Vagina (tissue), 2 donors: Measurements from ENCODE around the gene ELFN2. TPM values are rescaled to one million over a fixed set of nuclear protein-coding genes. Genes with fewer than 3 reads are reported as not detected.

Source experiments
- DNase-seq, 2 donors: peaks; one replicate each; pipeline ENCODE4 v3.0.0-alpha.2; 2017; ENCODE audit errors: extremely low spot score in 2 of 2
- H3K27ac ChIP-seq: fragments of 200-600 bp; sonication (generic); one replicate; pipeline ENCODE4 v1.5.1; 2019
- H3K27me3 ChIP-seq: fragments of 200-600 bp; sonication (generic); one replicate; pipeline ENCODE4 v1.5.1; 2019
- H3K36me3 ChIP-seq, 2 donors: fragments of 200-600 bp; sonication (generic); one replicate each; pipeline ENCODE4 v1.5.1; 2017 to 2019
- H3K4me1 ChIP-seq: fragments of 200-600 bp; sonication (generic); one replicate; pipeline ENCODE4 v1.5.1; 2019
- H3K4me3 ChIP-seq, 2 donors: fragments of 200-600 bp; sonication (generic); 1 replicate in 1 of 2; 2 replicates in 1 of 2; pipeline ENCODE4 v1.5.1; 2016 to 2019
- H3K9me3 ChIP-seq: fragments of 200-600 bp; sonication (generic); one replicate; pipeline ENCODE4 v1.5.1; 2019
- POLR2A ChIP-seq, 2 donors: fragments of 450-650 bp; IDR thresholded peaks; one replicate each; pipeline ENCODE4 v1.6.1; 2017; ENCODE audit warnings: antibody characterized with exemption in 2 of 2, mild to moderate bottlenecking in 2 of 2, moderate library complexity in 2 of 2
- POLR2AphosphoS5 ChIP-seq, 2 donors: sonication (generic); formaldehyde crosslinking; IDR thresholded peaks; one replicate each; pipeline ENCODE4 v1.9.0; 2017; ENCODE audit warnings: antibody characterized with exemption in 2 of 2, mild to moderate bottlenecking in 2 of 2, low read depth in 1 of 2; ENCODE audit not compliant: insufficient read depth in 1 of 2
- intact Hi-C: fragments of 100-400 bp; cut with DNase I; formaldehyde crosslinking; loops from one replicate; pipeline ENCODE4 v1.15.1; 2023
- total RNA-seq: library from RNA; depleted of rRNA; stranded (reverse); fragments of >200 nt; gene quantifications from one replicate; pipeline ENCODE4 v1.2.3, GENCODE V29; 2016
- TF ChIP-seq, protein P1 (sequence below), 3 experiments: fragments of 450-650 bp in 2 of 3; fragments of 200-600 bp in 1 of 3; sonication (generic) in 1 of 3; IDR thresholded peaks; one replicate each; pipeline ENCODE4 v1.5.1; 2017 to 2019; ENCODE audit warnings: antibody characterized with exemption in 3 of 3, mild to moderate bottlenecking in 2 of 3, moderate library complexity in 2 of 3

The ELFN2 gene
- total RNA-seq, 1 donor from 2014 or later = not detected

GRCh38 chr22:37387793-37388192, 39.5 kb downstream of the ELFN2 start:
- no peaks in the 10 kb centered on the region for H3K27me3 ChIP-seq

DNA sequence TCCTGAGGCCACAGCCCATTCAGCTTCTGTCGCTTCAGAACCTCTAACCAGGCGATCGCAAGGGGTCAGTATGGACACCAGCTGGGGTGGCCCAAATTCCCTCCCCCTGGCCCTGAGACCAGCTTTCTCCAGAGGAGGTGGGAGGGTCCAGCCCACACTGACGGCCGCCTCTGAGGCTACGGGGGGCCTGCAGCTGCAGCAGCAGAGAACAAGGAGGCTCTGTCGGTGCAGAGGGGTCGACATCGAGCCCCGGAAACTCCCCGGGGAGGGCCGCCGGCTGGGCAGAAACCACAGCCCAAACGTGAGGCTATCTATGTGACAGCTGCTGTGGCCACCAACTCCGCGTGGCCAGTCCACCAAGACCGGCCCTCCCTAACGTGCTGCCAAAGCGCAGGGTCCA, 40.8 kb downstream of the ELFN2 start:
- H3K27ac ChIP-seq = no peak overlapping the region
- TF ChIP-seq, protein P1, sequence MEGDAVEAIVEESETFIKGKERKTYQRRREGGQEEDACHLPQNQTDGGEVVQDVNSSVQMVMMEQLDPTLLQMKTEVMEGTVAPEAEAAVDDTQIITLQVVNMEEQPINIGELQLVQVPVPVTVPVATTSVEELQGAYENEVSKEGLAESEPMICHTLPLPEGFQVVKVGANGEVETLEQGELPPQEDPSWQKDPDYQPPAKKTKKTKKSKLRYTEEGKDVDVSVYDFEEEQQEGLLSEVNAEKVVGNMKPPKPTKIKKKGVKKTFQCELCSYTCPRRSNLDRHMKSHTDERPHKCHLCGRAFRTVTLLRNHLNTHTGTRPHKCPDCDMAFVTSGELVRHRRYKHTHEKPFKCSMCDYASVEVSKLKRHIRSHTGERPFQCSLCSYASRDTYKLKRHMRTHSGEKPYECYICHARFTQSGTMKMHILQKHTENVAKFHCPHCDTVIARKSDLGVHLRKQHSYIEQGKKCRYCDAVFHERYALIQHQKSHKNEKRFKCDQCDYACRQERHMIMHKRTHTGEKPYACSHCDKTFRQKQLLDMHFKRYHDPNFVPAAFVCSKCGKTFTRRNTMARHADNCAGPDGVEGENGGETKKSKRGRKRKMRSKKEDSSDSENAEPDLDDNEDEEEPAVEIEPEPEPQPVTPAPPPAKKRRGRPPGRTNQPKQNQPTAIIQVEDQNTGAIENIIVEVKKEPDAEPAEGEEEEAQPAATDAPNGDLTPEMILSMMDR (IDR thresholded peaks at IDR 0.05) = no peak
- TF ChIP-seq POLR2A (IDR thresholded peaks at IDR 0.05) = no peak
- TF ChIP-seq POLR2AphosphoS5 (IDR thresholded peaks at IDR 0.05; ENCODE audit: insufficient read depth in 1 of 2, low read depth in 1 of 2) = no peak
- H3K36me3 ChIP-seq = no peaks in the 10 kb centered on the region
- H3K4me3 ChIP-seq = no peak overlapping the region
- no peaks in the 10 kb centered on the region for H3K27me3 ChIP-seq
- no peaks in the 10 kb centered on the region for H3K9me3 ChIP-seq
- no peak for DNase-seq
- intact Hi-C loops = no loop called here
- no peaks in the 10 kb centered on the region for H3K4me1 ChIP-seq

More at GRCh38 chr22:37387793-37388192, 39.5 kb downstream of the ELFN2 start:
- Histone ChIP-seq H3K36me3 (no peaks in the 10 kb centered on the region), H3K4me1 (no peaks in the 10 kb centered on the region), H3K9me3 (no peaks in the 10 kb centered on the region), H3K27ac (no peak overlapping the region), H3K4me3 (no peak overlapping the region)
- TF ChIP-seq, protein P1 (IDR thresholded peaks at IDR 0.05) = no peak
- TF ChIP-seq POLR2AphosphoS5 (IDR thresholded peaks at IDR 0.05; ENCODE audit: insufficient read depth in 1 of 2, low read depth in 1 of 2) (no peak), POLR2A (IDR thresholded peaks at IDR 0.05) (no peak)
- DNase-seq = no peak
- intact Hi-C loops = no loop called here

DNA sequence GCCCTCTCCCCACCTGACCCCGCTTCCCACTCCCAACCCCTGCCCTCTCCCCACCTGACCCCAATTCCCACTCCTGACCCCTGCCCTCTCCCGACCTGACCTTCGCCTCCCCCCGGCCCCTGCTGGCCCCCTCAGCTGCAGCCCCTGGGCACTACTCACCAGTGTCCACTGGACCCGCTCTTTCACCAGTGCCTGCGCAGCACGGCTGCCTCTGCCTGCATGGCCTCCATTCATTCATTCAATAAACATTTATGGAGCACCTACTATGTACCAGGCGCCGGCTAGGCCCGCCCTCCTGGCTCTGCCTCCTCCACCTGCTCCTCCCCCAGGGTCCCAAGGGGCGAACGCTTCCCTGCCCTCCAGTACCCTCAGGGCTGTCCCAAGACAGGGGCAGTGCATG, 42.6 kb downstream of the ELFN2 start:
- intact Hi-C loops = no loop called here
- no peaks in the 10 kb centered on the region for H3K36me3 ChIP-seq
- H3K4me1 ChIP-seq = no peaks in the 10 kb centered on the region
- H3K4me3 ChIP-seq = no peak overlapping the region
- H3K27ac ChIP-seq = no peak overlapping the region
- no peaks in the 10 kb centered on the region for H3K9me3 ChIP-seq
- TF ChIP-seq POLR2AphosphoS5 (IDR thresholded peaks at IDR 0.05; ENCODE audit: insufficient read depth in 1 of 2, low read depth in 1 of 2) (no peak), POLR2A (IDR thresholded peaks at IDR 0.05) (no peak)
- TF ChIP-seq, protein P1 (IDR thresholded peaks at IDR 0.05) = no peak
- H3K27me3 ChIP-seq = no peaks in the 10 kb centered on the region
- no peak for DNase-seq

DNA sequence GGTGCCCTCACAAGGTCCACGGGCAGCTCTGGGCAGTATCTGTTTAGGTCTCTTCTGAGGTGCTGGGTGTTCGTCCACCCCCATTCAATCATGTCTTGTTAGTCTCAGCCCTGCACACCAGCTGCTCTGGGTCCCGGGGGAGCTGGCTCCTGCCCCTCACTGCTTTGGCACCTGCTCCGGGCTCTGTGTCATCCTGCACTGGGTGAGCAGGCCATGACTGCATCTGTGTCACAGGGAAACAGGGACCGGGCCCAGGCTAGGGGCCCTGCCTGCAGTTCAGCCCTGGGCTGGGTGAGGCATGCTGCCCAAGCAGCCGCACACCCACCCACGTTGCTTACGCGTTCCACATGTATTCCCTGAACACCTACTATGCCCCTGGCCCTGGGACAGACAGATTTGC, 43.9 kb downstream of the ELFN2 start:
- Histone ChIP-seq H3K36me3 (no peaks in the 10 kb centered on the region), H3K27ac (no peak overlapping the region), H3K9me3 (no peaks in the 10 kb centered on the region), H3K4me1 (no peaks in the 10 kb centered on the region), H3K27me3 (no peaks in the 10 kb centered on the region), H3K4me3 (no peak overlapping the region)
- no peak for DNase-seq
- TF ChIP-seq, protein P1 (IDR thresholded peaks at IDR 0.05) = no peak
- TF ChIP-seq POLR2AphosphoS5 (IDR thresholded peaks at IDR 0.05; ENCODE audit: insufficient read depth in 1 of 2, low read depth in 1 of 2) = no peak
- no peak for TF ChIP-seq POLR2A (IDR thresholded peaks at IDR 0.05)
- intact Hi-C loops = no loop called here

DNA sequence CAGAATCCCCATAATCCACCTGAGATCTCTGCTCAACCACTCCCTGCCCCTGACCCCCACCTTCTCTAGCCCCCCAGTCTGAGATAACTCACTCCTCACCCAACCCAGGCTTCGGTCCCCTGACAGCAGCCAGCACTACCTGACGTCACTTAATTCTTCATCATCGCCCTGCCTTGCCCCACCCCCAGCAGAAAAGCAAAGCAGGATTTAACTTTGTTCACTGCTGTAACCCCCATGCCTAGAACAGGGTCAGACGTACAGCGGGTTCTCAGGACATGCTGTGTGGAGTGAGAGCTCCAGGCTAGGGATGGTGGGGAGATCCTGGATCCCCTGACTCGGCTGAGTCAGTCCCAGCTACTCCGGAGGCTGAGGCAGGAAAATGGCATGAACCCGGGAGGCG, 45.8 kb downstream of the ELFN2 start:
- Histone ChIP-seq H3K4me3 (no peak overlapping the region), H3K36me3 (no peaks in the 10 kb centered on the region), H3K27me3 (no peaks in the 10 kb centered on the region), H3K27ac (no peak overlapping the region), H3K9me3 (no peaks in the 10 kb centered on the region), H3K4me1 (no peaks in the 10 kb centered on the region)
- intact Hi-C loops = no loop called here
- no peak for DNase-seq
- TF ChIP-seq, protein P1 (IDR thresholded peaks at IDR 0.05) = no peak
- TF ChIP-seq POLR2AphosphoS5 (IDR thresholded peaks at IDR 0.05; ENCODE audit: insufficient read depth in 1 of 2, low read depth in 1 of 2) (no peak), POLR2A (IDR thresholded peaks at IDR 0.05) (no peak)
